Natural killer cell (primary cell): ENCODE results near the gene BBX. TPM values are rescaled to one million over a fixed set of nuclear protein-coding genes. Genes with fewer than 3 reads are reported as not detected.
A peak's percentile ranks its signal among the peaks of the same experiment; 100 is the strongest.

ENCODE experiments used
- ATAC-seq, 3 donors: fragments of 150-1000 bp in 2 of 3; fragments of 200-7000 bp in 1 of 3; cut with Tn5 transposase; 1 replicate in 1 of 3; 2 replicates in 2 of 3; pipeline ENCODE4 v1.10.0; 2021; ENCODE audit warnings: mild to moderate bottlenecking in 2 of 3, moderate library complexity in 2 of 3
- DNase-seq, 2 donors: peaks; one replicate each; pipeline versions ENCODE4 v3.0.0 to v3.0.0-alpha.2; 2013 to 2021; ENCODE audit warnings: mixed read lengths in 1 of 2
- H3K27ac ChIP-seq: one replicate; pipeline ENCODE4 v1.5.1; 2013; ENCODE audit warnings: mild to moderate bottlenecking, low read length
- H3K27me3 ChIP-seq: one replicate; pipeline ENCODE4 v1.6.1; 2013; ENCODE audit warnings: low read length; ENCODE audit not compliant: control insufficient read depth, insufficient read depth
- H3K36me3 ChIP-seq: one replicate; pipeline ENCODE4 v1.6.1; 2013; ENCODE audit warnings: low read length; ENCODE audit not compliant: control insufficient read depth, insufficient read depth
- H3K4me1 ChIP-seq: one replicate; pipeline ENCODE4 v1.6.1; 2013; ENCODE audit warnings: low read length; ENCODE audit not compliant: control insufficient read depth, insufficient read depth
- H3K4me3 ChIP-seq: one replicate; pipeline ENCODE4 v1.5.1; 2013; ENCODE audit warnings: low read length
- H3K9me3 ChIP-seq: one replicate; pipeline ENCODE4 v1.6.1; 2013; ENCODE audit warnings: low read length; ENCODE audit not compliant: control insufficient read depth, insufficient read depth
- H3K27ac Mint-ChIP-seq, 2 donors: one replicate each; pipeline ENCODE4 v1.8.0; 2022; ENCODE audit warnings: mild to moderate bottlenecking in 2 of 2, mixed read lengths in 2 of 2, moderate library complexity in 1 of 2
- H3K27me3 Mint-ChIP-seq, 2 donors: one replicate each; pipeline ENCODE4 v1.8.0; 2022; ENCODE audit warnings: low read depth in 2 of 2, mixed read lengths in 2 of 2
- H3K36me3 Mint-ChIP-seq: one replicate; pipeline ENCODE4 v1.8.0; 2022; ENCODE audit warnings: mixed read lengths
- H3K4me1 Mint-ChIP-seq, 2 donors: one replicate each; pipeline ENCODE4 v1.8.0; 2022; ENCODE audit warnings: mixed read lengths in 2 of 2
- H3K4me3 Mint-ChIP-seq: one replicate; pipeline ENCODE4 v1.8.0; 2022; ENCODE audit warnings: mild to moderate bottlenecking, moderate library complexity, mixed read lengths
- H3K9me3 Mint-ChIP-seq, 2 donors: one replicate each; pipeline ENCODE4 v1.8.0; 2022; ENCODE audit warnings: mixed read lengths in 2 of 2
- WGBS: methylation state at CpG from one replicate; pipeline ENCODE4 v1.1.7; 2013; ENCODE audit warnings: missing lambda C conversion rate; ENCODE audit not compliant: insufficient coverage; 5-methylcytosine and 5-hydroxymethylcytosine counted together
- intact Hi-C: fragments of 100-400 bp; cut with micrococcal nuclease; formaldehyde crosslinking; loops from one replicate; pipeline ENCODE4 v1.14.2; 2022
- total RNA-seq, 4 donors: library from RNA; stranded (reverse); fragments of 120-200 nt in 1 of 4; gene quantifications; one replicate each; pipeline versions ENCODE4 v1.2.3 to v1.2.4, GENCODE V29; 2013 to 2022
- TF ChIP-seq, protein P1 (sequence below): fragments of 200-600 bp; IDR thresholded peaks from one replicate; pipeline ENCODE4 v1.8.0; 2022; ENCODE audit warnings: antibody characterized with exemption

BBX gene
- total RNA-seq, 3 donors from 2014 or later (not counting 1 experiment from before 2014, with no cell fraction given) = 80.0 to 87.1 (median 83.4) TPM

DNA sequence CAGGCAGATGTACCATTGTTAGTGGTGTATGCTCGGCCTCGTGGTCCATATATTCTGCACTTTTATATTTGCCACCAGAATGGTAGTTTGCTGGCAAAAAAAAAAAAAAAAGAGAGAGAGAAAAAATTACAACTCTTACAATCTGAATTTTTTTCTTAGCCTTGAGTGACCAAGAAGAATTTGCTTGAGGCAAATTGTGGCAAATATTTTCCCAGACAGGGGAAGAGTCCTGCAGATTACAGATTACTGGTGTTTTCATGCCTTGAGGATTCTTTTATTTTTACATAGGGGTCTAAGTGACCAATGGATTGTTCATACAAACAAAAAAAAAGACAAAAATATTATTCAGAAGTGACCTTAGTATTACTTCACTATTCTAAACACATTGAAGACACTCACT, 283.3 kb downstream of the BBX start:
- H3K36me3 ChIP-seq = peaks cover 59% of the 10 kb centered on the region
- ATAC-seq = no peak

GRCh38 chr3:107806536-107806935, 283.8 kb downstream of the BBX start:
- Histone ChIP-seq H3K4me1 (no peaks in the 10 kb centered on the region), H3K4me3 (no peak overlapping the region), H3K27me3 (no peaks in the 10 kb centered on the region), H3K27ac (no peak overlapping the region), H3K36me3 (peaks cover 54% of the 10 kb centered on the region), H3K9me3 (no peaks in the 10 kb centered on the region)
- TF ChIP-seq, protein P1, sequence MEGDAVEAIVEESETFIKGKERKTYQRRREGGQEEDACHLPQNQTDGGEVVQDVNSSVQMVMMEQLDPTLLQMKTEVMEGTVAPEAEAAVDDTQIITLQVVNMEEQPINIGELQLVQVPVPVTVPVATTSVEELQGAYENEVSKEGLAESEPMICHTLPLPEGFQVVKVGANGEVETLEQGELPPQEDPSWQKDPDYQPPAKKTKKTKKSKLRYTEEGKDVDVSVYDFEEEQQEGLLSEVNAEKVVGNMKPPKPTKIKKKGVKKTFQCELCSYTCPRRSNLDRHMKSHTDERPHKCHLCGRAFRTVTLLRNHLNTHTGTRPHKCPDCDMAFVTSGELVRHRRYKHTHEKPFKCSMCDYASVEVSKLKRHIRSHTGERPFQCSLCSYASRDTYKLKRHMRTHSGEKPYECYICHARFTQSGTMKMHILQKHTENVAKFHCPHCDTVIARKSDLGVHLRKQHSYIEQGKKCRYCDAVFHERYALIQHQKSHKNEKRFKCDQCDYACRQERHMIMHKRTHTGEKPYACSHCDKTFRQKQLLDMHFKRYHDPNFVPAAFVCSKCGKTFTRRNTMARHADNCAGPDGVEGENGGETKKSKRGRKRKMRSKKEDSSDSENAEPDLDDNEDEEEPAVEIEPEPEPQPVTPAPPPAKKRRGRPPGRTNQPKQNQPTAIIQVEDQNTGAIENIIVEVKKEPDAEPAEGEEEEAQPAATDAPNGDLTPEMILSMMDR = no peak
- intact Hi-C loops = no loop called here
- DNase-seq (no peak), ATAC-seq (no peak)
- peaks cover 31% of the 10 kb centered on the region for H3K36me3 Mint-ChIP-seq
- H3K4me3 Mint-ChIP-seq = no peak overlapping the region
- no peaks in the 10 kb centered on the region for H3K9me3 Mint-ChIP-seq
- 92% methylated on average over 2 of the region's 3 CpGs for WGBS
- no peaks in the 10 kb centered on the region for H3K27me3 Mint-ChIP-seq
- H3K27ac Mint-ChIP-seq = no peak overlapping the region
- peaks cover 9 to 14% of the 10 kb centered on the region in 2 donors for H3K4me1 Mint-ChIP-seq

More for the DNA sequence above, 283.3 kb downstream of the BBX start:
- WGBS = no CpG with 5 or more reads among the region's 2 CpGs
- Mint-ChIP-seq H3K27ac (no peak overlapping the region), H3K4me1 (peaks cover 9 to 14% of the 10 kb centered on the region in 2 donors), H3K27me3 (no peaks in the 10 kb centered on the region), H3K36me3 (peaks cover 31% of the 10 kb centered on the region), H3K9me3 (no peaks in the 10 kb centered on the region), H3K4me3 (no peak overlapping the region)
- no peaks in the 10 kb centered on the region for H3K4me1 ChIP-seq
- no peak overlapping the region for H3K27ac ChIP-seq
- H3K27me3 ChIP-seq = no peaks in the 10 kb centered on the region
- H3K4me3 ChIP-seq = no peak overlapping the region
- DNase-seq = no peak
- no peaks in the 10 kb centered on the region for H3K9me3 ChIP-seq
- intact Hi-C loops = no loop called here
- TF ChIP-seq, protein P1 = no peak

- Histone ChIP-seq H3K27ac (no peak overlapping the region), H3K4me3 (no peak overlapping the region), H3K36me3 (peaks cover 20% of the 10 kb centered on the region), H3K27me3 (no peaks in the 10 kb centered on the region), H3K9me3 (no peaks in the 10 kb centered on the region), H3K4me1 (no peaks in the 10 kb centered on the region)
- ATAC-seq (no peak), DNase-seq (no peak)
- Mint-ChIP-seq H3K9me3 (no peaks in the 10 kb centered on the region), H3K27ac (peak overlapping the region; percentile 36 to 63), H3K4me3 (no peak overlapping the region), H3K36me3 (peaks cover 12% of the 10 kb centered on the region), H3K27me3 (no peaks in the 10 kb centered on the region), H3K4me1 (peaks cover 9 to 14% of the 10 kb centered on the region in 2 donors)
- TF ChIP-seq, protein P1 = no peak
- WGBS = 69% methylated on average over 7 of the region's 8 CpGs
- intact Hi-C loops = no loop called here
These were observed 287.7 kb downstream of the BBX start for GRCh38 chr3:107810171-107811071.
